WERI-Rb-1 (cell line): ENCODE data around the gene CTXND1.

Experiments
- DNase-seq: peaks from one replicate; pipeline ENCODE4 v3.0.0-alpha.2; 2020
- H3K27ac ChIP-seq: fragments of 250-450 bp; sonication (Bioruptor Pico); 2 replicates; pipeline ENCODE4 v1.5.1; 2020; ENCODE audit warnings: mild to moderate bottlenecking, moderate library complexity
- H3K27me3 ChIP-seq: fragments of 250-450 bp; sonication (Bioruptor Pico); 2 replicates; pipeline ENCODE4 v1.5.1; 2021; ENCODE audit warnings: mild to moderate bottlenecking, low read depth, moderate library complexity; ENCODE audit not compliant: insufficient read depth, severe bottlenecking
- H3K36me3 ChIP-seq: fragments of 250-450 bp; sonication (Bioruptor Pico); 2 replicates; pipeline ENCODE4 v1.5.1; 2020; ENCODE audit warnings: mild to moderate bottlenecking, moderate library complexity
- H3K4me3 ChIP-seq: 2 replicates; pipeline ENCODE4 v1.5.1; 2011; ENCODE audit warnings: low read depth, mild to moderate bottlenecking, control low read depth, low read length
- H3K9me3 ChIP-seq: fragments of 250-450 bp; sonication (Bioruptor Pico); 2 replicates; pipeline ENCODE4 v1.5.1; 2021; ENCODE audit warnings: mild to moderate bottlenecking, moderate library complexity; ENCODE audit not compliant: severe bottlenecking
- TF ChIP-seq, protein P1 (sequence below): IDR thresholded peaks from 2 replicates; pipeline ENCODE4 v1.5.1; 2011; ENCODE audit warnings: low read depth, mild to moderate bottlenecking, control low read depth, inconsistent platforms, low read length

Gene CTXND1

DNA sequence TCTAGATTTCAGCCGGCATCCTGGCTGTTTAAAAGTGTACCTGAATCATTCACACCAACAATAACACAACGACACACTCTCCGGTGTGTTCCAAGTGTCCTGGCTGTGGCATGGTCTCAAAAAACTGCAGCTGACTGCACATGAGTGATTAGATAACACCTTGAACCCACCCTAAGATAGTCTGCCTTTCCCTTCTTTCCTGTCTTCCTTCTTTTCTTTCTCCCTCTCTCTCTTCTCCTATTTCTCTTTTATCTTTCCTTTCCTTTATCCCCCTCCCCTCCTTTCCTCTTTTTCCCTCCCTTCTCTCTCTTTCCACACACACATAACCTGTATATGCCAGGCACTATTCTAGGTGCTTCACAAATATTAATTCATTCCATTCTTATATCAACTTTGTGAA, 100.4 kb downstream of the CTXND1 start:
- no peak overlapping the region for H3K4me3 ChIP-seq

GRCh38 chr15:80151148-80151547, 100.9 kb downstream of the CTXND1 start:
- H3K4me3 ChIP-seq: no peak overlapping the region
- H3K27ac ChIP-seq: no peak overlapping the region
- H3K36me3 ChIP-seq: no peaks in the 10 kb centered on the region
- no peaks in the 10 kb centered on the region for H3K27me3 ChIP-seq
- H3K9me3 ChIP-seq: no peaks in the 10 kb centered on the region
- no peak for DNase-seq
- TF ChIP-seq, protein P1, sequence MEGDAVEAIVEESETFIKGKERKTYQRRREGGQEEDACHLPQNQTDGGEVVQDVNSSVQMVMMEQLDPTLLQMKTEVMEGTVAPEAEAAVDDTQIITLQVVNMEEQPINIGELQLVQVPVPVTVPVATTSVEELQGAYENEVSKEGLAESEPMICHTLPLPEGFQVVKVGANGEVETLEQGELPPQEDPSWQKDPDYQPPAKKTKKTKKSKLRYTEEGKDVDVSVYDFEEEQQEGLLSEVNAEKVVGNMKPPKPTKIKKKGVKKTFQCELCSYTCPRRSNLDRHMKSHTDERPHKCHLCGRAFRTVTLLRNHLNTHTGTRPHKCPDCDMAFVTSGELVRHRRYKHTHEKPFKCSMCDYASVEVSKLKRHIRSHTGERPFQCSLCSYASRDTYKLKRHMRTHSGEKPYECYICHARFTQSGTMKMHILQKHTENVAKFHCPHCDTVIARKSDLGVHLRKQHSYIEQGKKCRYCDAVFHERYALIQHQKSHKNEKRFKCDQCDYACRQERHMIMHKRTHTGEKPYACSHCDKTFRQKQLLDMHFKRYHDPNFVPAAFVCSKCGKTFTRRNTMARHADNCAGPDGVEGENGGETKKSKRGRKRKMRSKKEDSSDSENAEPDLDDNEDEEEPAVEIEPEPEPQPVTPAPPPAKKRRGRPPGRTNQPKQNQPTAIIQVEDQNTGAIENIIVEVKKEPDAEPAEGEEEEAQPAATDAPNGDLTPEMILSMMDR: no peak

More for the DNA sequence above, 100.4 kb downstream of the CTXND1 start:
- no peak for DNase-seq
- H3K36me3 ChIP-seq: no peaks in the 10 kb centered on the region
- H3K9me3 ChIP-seq: no peaks in the 10 kb centered on the region
- no peak overlapping the region for H3K27ac ChIP-seq
- TF ChIP-seq, protein P1: no peak
- H3K27me3 ChIP-seq: no peaks in the 10 kb centered on the region
